ENCODE data around the gene CREG1. TPM values are rescaled to one million over a fixed set of nuclear protein-coding genes. Genes with fewer than 3 reads are reported as not detected.

CREG1 gene
- total RNA-seq, 4 donors from 2014 or later: 110 to 247 (median 187) TPM

GRCh38 chr1:167529829-167530474 lies 23.6 kb downstream of the CREG1 start:
- Histone ChIP-seq H3K4me3 (no peak overlapping the region), H3K27ac (no peak overlapping the region), H3K27me3 (no peaks in the 10 kb centered on the region), H3K4me1 (peaks cover 0 to 9% (median 0%) of the 10 kb centered on the region in 3 donors), H3K9me3 (peaks cover 0 to 3% (median 0%) of the 10 kb centered on the region in 3 donors), H3K36me3 (no peaks in the 10 kb centered on the region)
- ATAC-seq: no peak
- TF ChIP-seq POLR2AphosphoS5 (IDR thresholded peaks at IDR 0.05) (no peak), EP300 (IDR thresholded peaks at IDR 0.05) (no peak), POLR2A (IDR thresholded peaks at IDR 0.05) (no peak), CTCF (IDR thresholded peaks at IDR 0.05) (no peak)
- WGBS, 2 donors (ENCODE audit: low coverage in 1 of 2): 53 to 57% methylated on average over 5 to 8 of the region's 8 CpGs

- 98 to 100% methylated on average over 1 to 2 of the region's 3 CpGs for WGBS, 2 donors (ENCODE audit: low coverage in 1 of 2)
- ATAC-seq: no peak
- H3K36me3 ChIP-seq: no peaks in the 10 kb centered on the region
- H3K4me3 ChIP-seq: no peak overlapping the region
- peaks cover 0 to under 1% (median 0%) of the 10 kb centered on the region in 3 donors for H3K4me1 ChIP-seq
- TF ChIP-seq POLR2AphosphoS5 (IDR thresholded peaks at IDR 0.05) (no peak), POLR2A (IDR thresholded peaks at IDR 0.05) (no peak), EP300 (IDR thresholded peaks at IDR 0.05) (no peak), CTCF (IDR thresholded peaks at IDR 0.05) (no peak)
- H3K9me3 ChIP-seq: peaks cover 0 to 9% (median 0%) of the 10 kb centered on the region in 3 donors
- no peaks in the 10 kb centered on the region for H3K27me3 ChIP-seq
- no peak overlapping the region for H3K27ac ChIP-seq
Observed at GRCh38 chr1:167528057-167528728, 25.4 kb downstream of the CREG1 start.

- H3K4me3 ChIP-seq: no peak overlapping the region
- no peak overlapping the region for H3K27ac ChIP-seq
- no peaks in the 10 kb centered on the region for H3K36me3 ChIP-seq
- peaks cover 0 to 9% (median 0%) of the 10 kb centered on the region in 3 donors for H3K9me3 ChIP-seq
- no peak for ATAC-seq
- WGBS, 2 donors (ENCODE audit: low coverage in 1 of 2): 70 to 83% methylated on average over 6 to 7 of the region's 8 CpGs
- H3K27me3 ChIP-seq: no peaks in the 10 kb centered on the region
- TF ChIP-seq CTCF (IDR thresholded peaks at IDR 0.05) (no peak), POLR2AphosphoS5 (IDR thresholded peaks at IDR 0.05) (no peak), EP300 (IDR thresholded peaks at IDR 0.05) (no peak), POLR2A (IDR thresholded peaks at IDR 0.05) (no peak)
- H3K4me1 ChIP-seq: no peaks in the 10 kb centered on the region
Observed at GRCh38 chr1:167526667-167527383, 26.7 kb downstream of the CREG1 start.

- TF ChIP-seq POLR2AphosphoS5 (IDR thresholded peaks at IDR 0.05) (no peak), EP300 (IDR thresholded peaks at IDR 0.05) (no peak), CTCF (IDR thresholded peaks at IDR 0.05) (no peak), POLR2A (IDR thresholded peaks at IDR 0.05) (no peak)
- peaks cover 0 to 9% (median 0%) of the 10 kb centered on the region in 3 donors for H3K9me3 ChIP-seq
- H3K27me3 ChIP-seq: no peaks in the 10 kb centered on the region
- ATAC-seq: no peak
- H3K4me1 ChIP-seq: no peaks in the 10 kb centered on the region
- WGBS, 2 donors (ENCODE audit: low coverage in 1 of 2): 67 to 90% methylated on average over 1 to 8 of the region's 9 CpGs
- H3K4me3 ChIP-seq: no peak overlapping the region
- H3K36me3 ChIP-seq: no peaks in the 10 kb centered on the region
- no peak overlapping the region for H3K27ac ChIP-seq
Observed at GRCh38 chr1:167524651-167525050, 28.9 kb downstream of the CREG1 start.

All from gastroesophageal sphincter (tissue), 4 donors.